OCI-LY7 (cell line): ENCODE data around the gene PIGH.

Experiments
- CTCF ChIP-seq: fragments of 200-600 bp; sonication (generic); conservative IDR thresholded peaks from 2 replicates; pipeline ENCODE4 v1.5.1; 2014; ENCODE audit warnings: mild to moderate bottlenecking, antibody characterized with exemption, low read length, moderate library complexity, mixed read lengths
- EZH2phosphoT487 ChIP-seq: fragments of 200-600 bp; sonication (generic); IDR thresholded peaks from 2 replicates; pipeline ENCODE4 v1.6.1; 2018; ENCODE audit warnings: low read depth, borderline replicate concordance, mild to moderate bottlenecking, mixed run types, antibody characterized with exemption, low read length, moderate library complexity, mixed read lengths

GRCh38 chr14:67562025-67562775 lies 37.9 kb downstream of the PIGH start:
- TF ChIP-seq CTCF (no peak), EZH2phosphoT487 (no peak)
